HG03095 (cell line): ENCODE measurements around the gene NEU2.
A peak's percentile ranks its signal among the peaks of the same experiment; 100 is the strongest.

Experiments
- ATAC-seq: cut with Tn5 transposase; IDR thresholded peaks from one replicate; pipeline ENCODE4 v1.9.1; 2021; ENCODE audit warnings: moderate library complexity; ENCODE audit not compliant: unreplicated experiment

Gene NEU2

DNA sequence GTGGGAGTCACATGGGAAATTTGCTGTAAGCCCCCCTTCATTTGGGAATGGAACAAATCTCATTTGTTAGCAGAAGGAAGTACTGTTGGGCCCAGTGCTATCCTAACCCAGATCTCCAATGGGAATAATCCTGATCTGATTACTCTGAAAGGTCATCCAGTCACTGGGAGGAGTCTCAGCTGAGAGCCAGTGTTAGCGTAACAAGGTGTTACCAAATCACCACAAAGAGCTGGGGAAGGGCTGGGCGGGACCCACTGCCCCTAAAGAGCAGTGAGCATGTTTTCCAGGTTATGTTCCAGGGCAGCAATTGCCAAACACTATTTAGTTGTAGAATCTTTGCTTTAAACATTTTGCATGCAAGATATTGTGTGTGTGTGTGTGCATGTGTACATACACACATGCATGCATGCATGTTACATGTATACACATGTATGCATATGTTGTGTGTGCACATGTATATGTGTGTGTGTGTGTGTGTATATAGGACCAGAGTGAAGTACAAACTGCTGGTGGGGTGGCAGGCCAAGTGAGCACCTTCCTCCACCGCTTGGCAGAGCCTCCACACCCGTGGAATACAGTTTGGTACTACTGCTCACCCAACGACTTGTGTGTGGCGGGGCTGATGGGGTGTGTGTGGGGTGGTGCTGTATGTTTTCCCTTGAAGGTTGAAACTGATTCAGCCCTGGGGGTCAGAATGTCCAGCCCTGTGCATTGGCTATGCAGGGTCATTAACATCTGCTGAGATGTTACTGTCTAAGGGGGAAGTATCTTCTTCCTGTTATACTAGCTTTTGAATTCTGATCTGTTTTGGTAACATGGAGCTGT lies 42.9 kb downstream of the NEU2 start:
- ATAC-seq = peak; percentile 26

- peak; percentile 50 for ATAC-seq
Measured at GRCh38 chr2:233075966-233076339, 43.5 kb downstream of the NEU2 start.

DNA sequence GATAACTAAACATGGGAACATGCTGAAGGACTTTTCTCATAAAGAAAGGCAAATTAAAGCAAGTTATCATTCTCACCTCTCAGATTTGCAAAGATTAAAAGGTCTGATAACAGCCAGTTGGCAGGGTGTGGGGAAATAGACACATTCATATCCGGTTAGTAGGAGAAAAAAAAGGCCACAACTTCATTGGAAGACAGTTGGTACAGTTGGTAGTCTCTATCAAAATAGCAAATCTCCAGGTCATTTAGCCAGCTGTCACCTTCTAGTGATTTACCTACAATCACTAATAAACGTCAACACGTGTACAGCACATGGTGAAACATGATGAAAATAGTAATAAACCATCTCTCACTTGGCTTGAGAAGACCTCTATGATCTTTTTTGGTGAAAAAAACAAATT lies 44.3 kb downstream of the NEU2 start:
- no peak for ATAC-seq

- peak; percentile 28 for ATAC-seq
Measured at GRCh38 chr2:233079473-233079877, 47.0 kb downstream of the NEU2 start.

DNA sequence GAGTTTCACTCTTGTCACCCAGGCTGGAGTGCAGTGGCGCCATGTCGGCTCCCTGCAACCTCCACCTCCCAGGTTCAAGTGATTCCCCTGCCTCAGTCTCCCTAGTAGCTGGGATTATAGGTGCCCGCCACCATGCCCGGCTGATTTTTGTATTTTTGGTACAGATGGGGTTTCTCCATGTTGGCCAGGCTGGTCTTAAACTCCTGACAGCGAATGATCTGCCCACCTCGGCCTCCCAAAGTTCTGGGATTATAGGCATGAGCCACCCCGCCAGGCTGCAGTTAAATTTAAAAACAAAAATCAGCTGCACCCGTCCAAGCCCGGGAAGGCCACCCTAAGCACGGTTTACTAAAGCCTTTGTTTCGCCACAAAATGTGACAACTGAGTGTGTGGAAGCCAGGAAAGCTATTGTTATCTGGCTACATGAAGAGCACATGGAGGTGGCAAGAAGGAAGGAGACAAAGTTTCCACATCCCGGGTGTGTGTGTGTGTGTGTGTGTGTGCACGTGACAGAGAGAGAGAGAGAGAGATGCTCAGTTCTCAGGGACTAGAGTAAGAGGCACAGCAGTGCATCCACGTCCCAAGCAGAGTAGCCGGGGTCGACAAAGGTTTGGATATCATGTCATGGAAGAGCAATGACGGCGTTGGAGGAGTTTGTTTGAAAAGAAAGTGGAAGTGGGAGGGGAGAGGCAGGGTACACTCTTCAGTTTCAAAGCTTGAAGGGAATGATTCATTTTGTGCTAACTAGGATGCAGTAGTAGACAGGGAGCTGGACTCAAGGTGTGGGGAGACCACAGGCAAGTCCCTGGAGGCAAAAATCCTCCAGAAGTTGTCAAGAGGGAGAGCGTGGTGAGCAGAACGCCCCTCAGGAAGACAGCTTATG lies 47.7 kb downstream of the NEU2 start:
- ATAC-seq = no peak

- no peak for ATAC-seq
Measured at GRCh38 chr2:233080836-233081229, 48.4 kb downstream of the NEU2 start.

GRCh38 chr2:233081232-233081730 lies 48.8 kb downstream of the NEU2 start:
- no peak for ATAC-seq

- ATAC-seq = no peak
Measured at GRCh38 chr2:233081731-233082221, 49.3 kb downstream of the NEU2 start.

DNA sequence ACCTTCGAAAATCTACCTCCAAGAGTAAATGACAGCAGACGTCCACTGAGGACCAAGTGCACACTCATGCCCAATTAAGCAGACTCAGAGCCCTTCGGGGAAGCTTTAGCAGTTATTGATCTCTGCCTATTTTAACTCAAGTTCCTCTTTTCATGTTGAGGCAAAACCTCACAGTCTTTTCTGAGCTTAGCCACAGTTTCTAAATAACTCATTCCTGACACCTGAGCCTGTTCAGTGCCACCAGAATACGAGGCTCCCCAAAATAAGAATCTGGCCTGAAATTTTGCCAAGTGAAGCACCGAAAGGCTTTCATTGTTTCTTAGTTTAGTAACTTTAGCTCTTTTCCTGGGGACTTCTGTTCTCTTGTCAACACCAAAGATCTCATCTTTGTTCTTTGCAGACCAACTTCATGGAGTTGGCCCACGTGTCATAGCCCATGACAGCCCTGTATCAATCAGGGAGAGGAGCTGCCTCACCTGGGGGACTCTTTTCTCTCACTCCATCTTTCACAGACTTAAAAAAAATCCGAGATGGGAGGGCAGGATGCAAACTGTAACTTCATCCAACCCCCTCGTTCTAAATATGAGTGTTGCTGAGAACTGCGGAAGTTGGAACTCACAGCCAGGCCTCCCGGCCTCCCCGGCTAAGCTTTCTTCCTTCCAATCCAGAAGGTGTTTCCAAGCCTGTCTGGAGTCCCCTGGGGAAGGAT lies 49.9 kb downstream of the NEU2 start:
- ATAC-seq = peak; percentile 31

DNA sequence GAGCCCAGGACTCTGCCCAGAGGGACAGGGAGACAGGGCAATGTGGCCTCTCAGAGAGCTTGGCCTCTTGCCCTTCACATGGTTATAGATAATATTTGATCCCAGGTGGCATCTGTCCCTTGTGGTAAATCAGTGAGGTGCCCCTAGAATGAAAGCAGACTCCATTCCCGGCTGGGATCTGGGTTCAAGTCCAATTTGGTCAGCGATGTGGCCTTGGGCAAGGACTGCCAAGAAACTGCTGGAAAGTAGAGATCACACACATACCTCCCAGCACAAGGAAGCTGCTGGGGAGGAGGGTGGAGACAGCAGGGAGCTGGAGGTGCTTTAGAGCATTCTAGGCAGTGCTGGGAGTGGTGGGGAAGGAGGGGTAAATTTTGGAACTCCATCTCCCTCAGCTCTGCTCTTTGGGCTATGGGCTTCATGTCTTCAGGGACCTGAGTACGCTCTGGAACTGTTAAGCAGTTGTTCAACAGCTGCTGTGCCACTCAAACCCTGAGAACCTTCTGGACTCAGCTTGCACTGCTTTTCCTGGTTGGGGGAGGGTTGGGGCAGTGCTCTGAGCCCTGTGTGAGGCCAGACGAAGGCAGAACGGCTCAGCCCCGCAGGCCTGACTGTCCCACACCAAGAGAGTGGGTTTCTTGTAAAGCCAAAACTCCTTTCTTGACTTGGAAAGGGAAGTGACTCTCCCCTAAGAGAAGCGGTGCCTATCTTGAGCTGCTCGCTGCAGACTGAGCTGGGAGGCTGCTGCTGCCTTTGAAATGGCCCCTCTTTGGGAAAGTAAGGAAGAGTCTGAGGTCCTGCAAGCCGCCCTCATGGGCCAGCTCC lies 50.7 kb downstream of the NEU2 start:
- no peak for ATAC-seq

GRCh38 chr2:233083782-233084181 lies 51.3 kb downstream of the NEU2 start:
- ATAC-seq = no peak

GRCh38 chr2:233084488-233084887 lies 52.0 kb downstream of the NEU2 start:
- no peak for ATAC-seq
